Natural killer cell (primary cell): Measurements from ENCODE around the gene ARID5B. TPM values are rescaled to one million over a fixed set of nuclear protein-coding genes. Genes with fewer than 3 reads are reported as not detected.

ENCODE experiments used
- ATAC-seq, 3 donors: fragments of 150-1000 bp in 2 of 3; fragments of 200-7000 bp in 1 of 3; cut with Tn5 transposase; 1 replicate in 1 of 3; 2 replicates in 2 of 3; pipeline ENCODE4 v1.10.0; 2021; ENCODE audit warnings: mild to moderate bottlenecking in 2 of 3, moderate library complexity in 2 of 3
- DNase-seq, 2 donors: peaks; one replicate each; pipeline versions ENCODE4 v3.0.0 to v3.0.0-alpha.2; 2013 to 2021; ENCODE audit warnings: mixed read lengths in 1 of 2
- H3K27ac ChIP-seq: one replicate; pipeline ENCODE4 v1.5.1; 2013; ENCODE audit warnings: mild to moderate bottlenecking, low read length
- H3K27me3 ChIP-seq: one replicate; pipeline ENCODE4 v1.6.1; 2013; ENCODE audit warnings: low read length; ENCODE audit not compliant: control insufficient read depth, insufficient read depth
- H3K36me3 ChIP-seq: one replicate; pipeline ENCODE4 v1.6.1; 2013; ENCODE audit warnings: low read length; ENCODE audit not compliant: control insufficient read depth, insufficient read depth
- H3K4me1 ChIP-seq: one replicate; pipeline ENCODE4 v1.6.1; 2013; ENCODE audit warnings: low read length; ENCODE audit not compliant: control insufficient read depth, insufficient read depth
- H3K4me3 ChIP-seq: one replicate; pipeline ENCODE4 v1.5.1; 2013; ENCODE audit warnings: low read length
- H3K9me3 ChIP-seq: one replicate; pipeline ENCODE4 v1.6.1; 2013; ENCODE audit warnings: low read length; ENCODE audit not compliant: control insufficient read depth, insufficient read depth
- H3K27ac Mint-ChIP-seq, 2 donors: one replicate each; pipeline ENCODE4 v1.8.0; 2022; ENCODE audit warnings: mild to moderate bottlenecking in 2 of 2, mixed read lengths in 2 of 2, moderate library complexity in 1 of 2
- H3K27me3 Mint-ChIP-seq, 2 donors: one replicate each; pipeline ENCODE4 v1.8.0; 2022; ENCODE audit warnings: low read depth in 2 of 2, mixed read lengths in 2 of 2
- H3K36me3 Mint-ChIP-seq: one replicate; pipeline ENCODE4 v1.8.0; 2022; ENCODE audit warnings: mixed read lengths
- H3K4me1 Mint-ChIP-seq, 2 donors: one replicate each; pipeline ENCODE4 v1.8.0; 2022; ENCODE audit warnings: mixed read lengths in 2 of 2
- H3K4me3 Mint-ChIP-seq: one replicate; pipeline ENCODE4 v1.8.0; 2022; ENCODE audit warnings: mild to moderate bottlenecking, moderate library complexity, mixed read lengths
- H3K9me3 Mint-ChIP-seq, 2 donors: one replicate each; pipeline ENCODE4 v1.8.0; 2022; ENCODE audit warnings: mixed read lengths in 2 of 2
- WGBS: methylation state at CpG from one replicate; pipeline ENCODE4 v1.1.7; 2013; ENCODE audit warnings: missing lambda C conversion rate; ENCODE audit not compliant: insufficient coverage; 5-methylcytosine and 5-hydroxymethylcytosine counted together
- intact Hi-C: fragments of 100-400 bp; cut with micrococcal nuclease; formaldehyde crosslinking; loops from one replicate; pipeline ENCODE4 v1.14.2; 2022
- total RNA-seq, 4 donors: library from RNA; stranded (reverse); fragments of 120-200 nt in 1 of 4; gene quantifications; one replicate each; pipeline versions ENCODE4 v1.2.3 to v1.2.4, GENCODE V29; 2013 to 2022
- TF ChIP-seq, protein P1 (sequence below): fragments of 200-600 bp; IDR thresholded peaks from one replicate; pipeline ENCODE4 v1.8.0; 2022; ENCODE audit warnings: antibody characterized with exemption

ARID5B gene
- total RNA-seq, 3 donors from 2014 or later (not counting 1 experiment from before 2014, with no cell fraction given) = 22.3 to 44.3 (median 31.3) TPM

DNA sequence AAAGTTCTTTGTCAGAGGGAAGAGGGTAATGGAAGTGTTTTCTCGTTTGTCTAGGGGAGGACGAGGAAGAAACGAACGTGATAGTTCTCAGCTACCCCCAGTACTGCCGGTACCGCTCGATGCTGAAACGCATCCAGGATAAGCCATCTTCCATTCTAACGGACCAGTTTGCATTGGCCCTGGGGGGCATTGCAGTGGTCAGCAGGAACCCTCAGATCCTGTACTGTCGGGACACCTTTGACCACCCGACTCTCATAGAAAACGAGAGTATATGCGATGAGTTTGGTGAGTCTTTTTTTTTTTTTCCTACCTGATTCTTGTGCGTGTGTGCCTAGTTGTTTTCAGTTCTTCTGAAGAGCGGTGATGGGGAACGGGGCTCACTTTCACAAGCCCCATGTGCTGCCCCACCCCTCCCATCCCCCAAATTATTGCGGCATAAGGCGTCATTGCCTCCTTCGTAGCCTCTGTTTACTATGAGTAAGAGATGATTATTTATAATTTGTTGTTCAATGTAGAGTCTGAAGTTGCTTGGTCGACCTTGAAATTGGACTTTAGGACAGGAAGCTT is 98.6 kb downstream of the ARID5B start:
- WGBS = 84% methylated on average over 16 of the region's 20 CpGs
- H3K4me3 Mint-ChIP-seq = no peak overlapping the region

DNA sequence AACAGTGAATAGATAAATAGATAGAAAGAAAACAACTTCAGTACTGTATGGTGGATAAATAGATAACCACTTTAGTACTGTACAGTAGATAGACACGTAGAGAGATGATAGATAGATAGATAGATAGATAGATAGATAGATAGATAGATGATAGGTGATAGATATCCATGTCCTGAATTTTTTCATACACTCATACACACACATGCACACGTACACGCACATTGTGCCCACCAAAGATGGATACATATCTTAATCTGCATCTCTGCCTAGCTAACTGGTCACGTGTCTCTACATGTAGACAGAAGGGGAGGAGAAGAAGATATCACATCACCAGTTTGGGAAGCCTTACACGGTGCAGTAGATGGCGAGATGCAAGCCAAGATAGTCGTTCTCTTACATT is 99.2 kb downstream of the ARID5B start:
- peaks cover 8% of the 10 kb centered on the region for H3K36me3 ChIP-seq
- TF ChIP-seq, protein P1, sequence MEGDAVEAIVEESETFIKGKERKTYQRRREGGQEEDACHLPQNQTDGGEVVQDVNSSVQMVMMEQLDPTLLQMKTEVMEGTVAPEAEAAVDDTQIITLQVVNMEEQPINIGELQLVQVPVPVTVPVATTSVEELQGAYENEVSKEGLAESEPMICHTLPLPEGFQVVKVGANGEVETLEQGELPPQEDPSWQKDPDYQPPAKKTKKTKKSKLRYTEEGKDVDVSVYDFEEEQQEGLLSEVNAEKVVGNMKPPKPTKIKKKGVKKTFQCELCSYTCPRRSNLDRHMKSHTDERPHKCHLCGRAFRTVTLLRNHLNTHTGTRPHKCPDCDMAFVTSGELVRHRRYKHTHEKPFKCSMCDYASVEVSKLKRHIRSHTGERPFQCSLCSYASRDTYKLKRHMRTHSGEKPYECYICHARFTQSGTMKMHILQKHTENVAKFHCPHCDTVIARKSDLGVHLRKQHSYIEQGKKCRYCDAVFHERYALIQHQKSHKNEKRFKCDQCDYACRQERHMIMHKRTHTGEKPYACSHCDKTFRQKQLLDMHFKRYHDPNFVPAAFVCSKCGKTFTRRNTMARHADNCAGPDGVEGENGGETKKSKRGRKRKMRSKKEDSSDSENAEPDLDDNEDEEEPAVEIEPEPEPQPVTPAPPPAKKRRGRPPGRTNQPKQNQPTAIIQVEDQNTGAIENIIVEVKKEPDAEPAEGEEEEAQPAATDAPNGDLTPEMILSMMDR = no peak
- H3K4me1 ChIP-seq = no peaks in the 10 kb centered on the region
- Mint-ChIP-seq H3K27me3 (no peaks in the 10 kb centered on the region), H3K4me1 (peaks cover 36 to 37% of the 10 kb centered on the region in 2 donors), H3K36me3 (no peaks in the 10 kb centered on the region), H3K9me3 (no peaks in the 10 kb centered on the region), H3K27ac (no peak overlapping the region), H3K4me3 (no peak overlapping the region)
- DNase-seq (no peak), ATAC-seq (peak in 1 of 3 donors; percentile 43)
- H3K9me3 ChIP-seq = no peaks in the 10 kb centered on the region
- WGBS = 97% methylated on average over 4 of the region's 7 CpGs
- H3K4me3 ChIP-seq = no peak overlapping the region
- intact Hi-C loops = no loop called here
- H3K27me3 ChIP-seq = no peaks in the 10 kb centered on the region
- peak overlapping the region; percentile 88 for H3K27ac ChIP-seq

More for the DNA sequence above, 98.6 kb downstream of the ARID5B start:
- Mint-ChIP-seq H3K27me3 (no peaks in the 10 kb centered on the region), H3K9me3 (no peaks in the 10 kb centered on the region), H3K36me3 (no peaks in the 10 kb centered on the region), H3K27ac (peak overlapping the region in 1 of 2 donors; percentile 63), H3K4me1 (peaks cover 31 to 32% of the 10 kb centered on the region in 2 donors)
- no peak for ATAC-seq
- no peaks in the 10 kb centered on the region for H3K4me1 ChIP-seq
- peak overlapping the region; percentile 88 for H3K27ac ChIP-seq
- intact Hi-C loops = no loop called here
- H3K4me3 ChIP-seq = no peak overlapping the region
- no peak for DNase-seq
- peaks cover 8% of the 10 kb centered on the region for H3K36me3 ChIP-seq
- no peaks in the 10 kb centered on the region for H3K9me3 ChIP-seq
- TF ChIP-seq, protein P1 = no peak
- no peaks in the 10 kb centered on the region for H3K27me3 ChIP-seq

DNA sequence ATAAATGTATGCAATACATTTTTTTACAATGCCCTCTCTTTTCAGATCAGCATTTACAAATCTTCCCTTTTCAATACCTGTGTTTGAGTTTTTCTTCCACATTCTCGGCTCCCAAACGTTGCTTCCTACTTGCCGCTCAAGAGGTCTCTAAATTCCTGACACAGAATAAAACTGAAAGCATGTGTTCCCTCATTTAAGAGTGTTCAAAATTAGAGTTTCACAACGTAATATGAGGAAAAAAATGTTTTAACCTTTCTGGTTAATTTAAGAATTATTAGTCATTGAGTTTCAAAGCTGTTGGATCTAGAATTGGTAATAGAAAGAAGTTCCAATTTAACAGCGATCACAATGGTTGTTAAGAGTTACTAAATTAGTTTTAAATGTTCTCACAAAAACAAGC is 100.4 kb downstream of the ARID5B start:
- ATAC-seq (no peak), DNase-seq (no peak)
- WGBS = 80% methylated on average over 4 of the region's 5 CpGs
- no peak overlapping the region for H3K27ac ChIP-seq
- no peaks in the 10 kb centered on the region for H3K9me3 ChIP-seq
- peaks cover 45 to 46% of the 10 kb centered on the region in 2 donors for H3K4me1 Mint-ChIP-seq
- no peaks in the 10 kb centered on the region for H3K27me3 Mint-ChIP-seq
- no peaks in the 10 kb centered on the region for H3K4me1 ChIP-seq
- H3K36me3 ChIP-seq = peaks cover 8% of the 10 kb centered on the region
- H3K27me3 ChIP-seq = no peaks in the 10 kb centered on the region
- H3K4me3 Mint-ChIP-seq = no peak overlapping the region
- TF ChIP-seq, protein P1 = no peak
- H3K36me3 Mint-ChIP-seq = no peaks in the 10 kb centered on the region
- H3K4me3 ChIP-seq = no peak overlapping the region
- intact Hi-C loops = no loop called here
- H3K27ac Mint-ChIP-seq = no peak overlapping the region
- no peaks in the 10 kb centered on the region for H3K9me3 Mint-ChIP-seq

DNA sequence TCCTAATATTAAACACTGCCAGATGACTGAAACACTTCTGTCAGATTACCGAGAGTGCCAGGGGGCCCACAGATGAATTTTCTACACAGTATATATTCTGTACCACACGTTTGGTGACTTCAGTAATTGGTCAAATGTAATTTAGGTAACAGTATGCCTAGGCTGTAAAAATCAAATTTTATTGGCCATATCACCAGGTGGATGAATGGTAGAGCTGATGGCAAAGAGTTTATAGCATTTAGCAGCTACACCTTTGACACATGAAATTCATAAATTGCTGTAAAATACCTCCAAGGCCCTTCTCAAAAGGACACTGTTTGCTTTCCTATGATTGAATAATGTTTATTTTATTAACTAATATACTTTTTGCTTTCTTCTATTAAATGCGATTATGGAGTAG is 101.3 kb downstream of the ARID5B start:
- ATAC-seq (no peak), DNase-seq (no peak)
- H3K27ac Mint-ChIP-seq = no peak overlapping the region
- no peaks in the 10 kb centered on the region for H3K9me3 Mint-ChIP-seq
- H3K27me3 ChIP-seq = no peaks in the 10 kb centered on the region
- no peaks in the 10 kb centered on the region for H3K27me3 Mint-ChIP-seq
- H3K27ac ChIP-seq = no peak overlapping the region
- H3K4me3 Mint-ChIP-seq = no peak overlapping the region
- H3K4me1 ChIP-seq = no peaks in the 10 kb centered on the region
- 90% methylated on average over 2 of the region's 3 CpGs for WGBS
- intact Hi-C loops = no loop called here
- H3K4me3 ChIP-seq = no peak overlapping the region
- H3K36me3 ChIP-seq = peaks cover 8% of the 10 kb centered on the region
- TF ChIP-seq, protein P1 = no peak
- peaks cover 50 to 53% of the 10 kb centered on the region in 2 donors for H3K4me1 Mint-ChIP-seq
- H3K36me3 Mint-ChIP-seq = no peaks in the 10 kb centered on the region
- H3K9me3 ChIP-seq = no peaks in the 10 kb centered on the region
